Measurements from ENCODE around the gene IL31RA.

IL31RA gene

GRCh38 chr5:55847837-55848236 lies 3.3 kb upstream of the IL31RA start:
- TF ChIP-seq TAF1 (IDR thresholded peaks at IDR 0.05; ENCODE audit: borderline replicate concordance, low read depth, low read length) (no peak), POLR2AphosphoS5 (IDR thresholded peaks at IDR 0.05; ENCODE audit: low read depth, low read length) (no peak), POLR2A (IDR thresholded peaks at IDR 0.05; ENCODE audit: low read depth, low read length) (no peak)
- no peak for DNase-seq (ENCODE audit: insufficient read length)
- FAIRE-seq = no peak

DNA sequence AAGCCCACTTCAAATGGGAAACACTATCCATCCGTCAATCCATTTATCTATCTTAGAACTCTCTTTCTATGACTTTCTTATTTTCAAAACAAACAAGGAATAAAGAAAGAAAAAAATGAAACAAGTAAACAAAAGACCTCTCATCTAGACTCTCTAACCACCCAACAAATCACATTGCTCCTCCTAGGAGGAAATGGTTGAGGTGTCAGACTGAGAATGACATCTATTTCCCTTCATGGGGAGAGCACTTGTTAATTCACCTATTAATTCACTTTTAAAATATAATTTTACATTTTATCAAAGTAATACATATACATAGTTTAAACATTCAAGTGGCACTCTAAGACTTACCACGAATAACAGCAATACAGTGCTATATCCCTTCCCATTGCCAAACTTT lies 2.4 kb upstream of the IL31RA start:
- DNase-seq (ENCODE audit: insufficient read length) (no peak), FAIRE-seq (no peak)
- TF ChIP-seq POLR2A (IDR thresholded peaks at IDR 0.05; ENCODE audit: low read depth, low read length) = no peak
- TF ChIP-seq POLR2AphosphoS5 (IDR thresholded peaks at IDR 0.05; ENCODE audit: low read depth, low read length) = no peak
- no peak for TF ChIP-seq TAF1 (IDR thresholded peaks at IDR 0.05; ENCODE audit: borderline replicate concordance, low read depth, low read length)

GRCh38 chr5:55851675-55851979 lies 470 bp downstream of the IL31RA start:
- FAIRE-seq (no peak), DNase-seq (ENCODE audit: insufficient read length) (no peak)
- TF ChIP-seq POLR2A (IDR thresholded peaks at IDR 0.05; ENCODE audit: low read depth, low read length) (no peak), POLR2AphosphoS5 (IDR thresholded peaks at IDR 0.05; ENCODE audit: low read depth, low read length) (no peak), TAF1 (IDR thresholded peaks at IDR 0.05; ENCODE audit: borderline replicate concordance, low read depth, low read length) (no peak)

- no peak for TF ChIP-seq TAF1 (IDR thresholded peaks at IDR 0.05; ENCODE audit: borderline replicate concordance, low read depth, low read length)
- DNase-seq (ENCODE audit: insufficient read length) (no peak), FAIRE-seq (no peak)
These were observed 1.3 kb downstream of the IL31RA start for GRCh38 chr5:55852503-55852902.

GRCh38 chr5:55853041-55853670 lies 2.0 kb downstream of the IL31RA start:
- no peak for DNase-seq (ENCODE audit: insufficient read length)
- FAIRE-seq = no peak
- TF ChIP-seq POLR2A (IDR thresholded peaks at IDR 0.05; ENCODE audit: low read depth, low read length) (no peak), TAF1 (IDR thresholded peaks at IDR 0.05; ENCODE audit: borderline replicate concordance, low read depth, low read length) (no peak), POLR2AphosphoS5 (IDR thresholded peaks at IDR 0.05; ENCODE audit: low read depth, low read length) (no peak)

GRCh38 chr5:55853818-55854217 lies 2.7 kb downstream of the IL31RA start:
- FAIRE-seq (no peak), DNase-seq (ENCODE audit: insufficient read length) (no peak)
- TF ChIP-seq POLR2AphosphoS5 (IDR thresholded peaks at IDR 0.05; ENCODE audit: low read depth, low read length) = no peak
- no peak for TF ChIP-seq TAF1 (IDR thresholded peaks at IDR 0.05; ENCODE audit: borderline replicate concordance, low read depth, low read length)
- TF ChIP-seq POLR2A (IDR thresholded peaks at IDR 0.05; ENCODE audit: low read depth, low read length) = no peak

DNA sequence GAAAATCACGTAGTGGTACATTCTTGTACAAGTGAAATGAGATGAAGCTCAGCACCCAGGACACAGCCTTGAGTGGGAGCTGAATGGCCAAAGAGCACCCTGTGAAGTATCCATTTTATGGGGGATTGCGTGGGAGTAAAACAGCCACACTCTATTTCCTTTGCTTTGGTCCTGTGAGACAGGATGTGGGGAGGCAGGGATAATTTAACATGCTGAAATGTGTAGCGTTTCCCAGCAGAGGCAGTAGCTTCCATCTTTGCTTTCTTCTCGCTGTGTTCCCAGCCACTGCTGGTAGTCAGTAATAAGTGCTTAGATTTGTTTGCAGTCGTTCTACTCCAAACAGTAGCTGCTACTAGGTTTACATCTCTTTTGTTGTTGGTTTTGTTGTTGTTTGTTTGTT lies 4.4 kb downstream of the IL31RA start:
- TF ChIP-seq POLR2AphosphoS5 (IDR thresholded peaks at IDR 0.05; ENCODE audit: low read depth, low read length) = no peak
- TF ChIP-seq TAF1 (IDR thresholded peaks at IDR 0.05; ENCODE audit: borderline replicate concordance, low read depth, low read length) = no peak
- no peak for TF ChIP-seq POLR2A (IDR thresholded peaks at IDR 0.05; ENCODE audit: low read depth, low read length)
- DNase-seq (ENCODE audit: insufficient read length) (no peak), FAIRE-seq (no peak)

GRCh38 chr5:55856516-55857246 lies 5.5 kb downstream of the IL31RA start:
- no peak for FAIRE-seq
- TF ChIP-seq TAF1 (IDR thresholded peaks at IDR 0.05; ENCODE audit: borderline replicate concordance, low read depth, low read length) = no peak
- TF ChIP-seq POLR2A (IDR thresholded peaks at IDR 0.05; ENCODE audit: low read depth, low read length) = no peak
- TF ChIP-seq POLR2AphosphoS5 (IDR thresholded peaks at IDR 0.05; ENCODE audit: low read depth, low read length) = no peak
- no peak for DNase-seq (ENCODE audit: insufficient read length)

- DNase-seq (ENCODE audit: insufficient read length) (no peak), FAIRE-seq (no peak)
- no peak for TF ChIP-seq POLR2AphosphoS5 (IDR thresholded peaks at IDR 0.05; ENCODE audit: low read depth, low read length)
- TF ChIP-seq TAF1 (IDR thresholded peaks at IDR 0.05; ENCODE audit: borderline replicate concordance, low read depth, low read length) = no peak
- no peak for TF ChIP-seq POLR2A (IDR thresholded peaks at IDR 0.05; ENCODE audit: low read depth, low read length)
These were observed 6.1 kb downstream of the IL31RA start for GRCh38 chr5:55857247-55857640.

- TF ChIP-seq TAF1 (IDR thresholded peaks at IDR 0.05; ENCODE audit: borderline replicate concordance, low read depth, low read length) (no peak), POLR2A (IDR thresholded peaks at IDR 0.05; ENCODE audit: low read depth, low read length) (no peak), POLR2AphosphoS5 (IDR thresholded peaks at IDR 0.05; ENCODE audit: low read depth, low read length) (no peak)
- FAIRE-seq (no peak), DNase-seq (ENCODE audit: insufficient read length) (no peak)
These were observed 6.9 kb downstream of the IL31RA start for GRCh38 chr5:55858104-55858503.

DNA sequence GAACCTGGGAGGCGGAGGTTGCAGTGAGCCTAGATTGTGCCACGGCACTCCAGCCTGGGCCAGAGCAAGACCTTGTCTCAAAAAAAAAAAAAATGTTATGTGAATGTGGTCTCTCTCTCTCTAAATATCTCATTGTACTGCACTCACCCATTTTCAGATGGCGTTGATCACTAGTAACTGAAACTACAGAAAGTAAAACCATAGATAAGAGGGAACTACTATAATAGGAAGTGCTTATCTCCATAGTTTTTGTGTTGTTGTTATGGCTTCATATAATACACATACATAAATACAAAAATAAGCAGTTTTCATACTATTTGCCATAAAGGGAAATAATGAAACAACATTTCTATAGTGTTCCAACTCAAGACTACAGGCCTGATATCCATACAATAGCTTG lies 9.1 kb downstream of the IL31RA start:
- TF ChIP-seq TAF1 (IDR thresholded peaks at IDR 0.05; ENCODE audit: borderline replicate concordance, low read depth, low read length) = no peak
- TF ChIP-seq POLR2AphosphoS5 (IDR thresholded peaks at IDR 0.05; ENCODE audit: low read depth, low read length) = no peak
- TF ChIP-seq POLR2A (IDR thresholded peaks at IDR 0.05; ENCODE audit: low read depth, low read length) = no peak
- DNase-seq (ENCODE audit: insufficient read length) = no peak
- FAIRE-seq = no peak

DNA sequence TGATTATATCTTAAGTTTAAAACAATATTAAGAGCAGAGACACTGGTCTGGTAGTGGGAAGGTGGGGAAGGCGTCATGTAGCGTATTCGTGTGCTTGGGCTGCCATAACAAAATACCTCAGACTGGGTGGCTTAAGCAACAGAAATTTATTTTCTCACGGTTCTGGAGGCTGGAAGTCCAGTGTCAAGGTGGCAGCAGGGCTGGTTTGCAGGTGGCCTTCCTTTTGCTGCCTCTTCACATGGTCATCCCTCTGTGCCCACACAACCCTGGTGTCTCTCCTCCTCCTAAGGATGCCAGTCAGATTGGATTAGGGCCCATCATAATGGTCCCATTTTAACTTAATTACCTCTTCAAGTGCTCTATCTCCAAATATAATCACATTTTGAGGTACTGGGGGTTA lies 9.6 kb downstream of the IL31RA start:
- no peak for TF ChIP-seq POLR2A (IDR thresholded peaks at IDR 0.05; ENCODE audit: low read depth, low read length)
- TF ChIP-seq POLR2AphosphoS5 (IDR thresholded peaks at IDR 0.05; ENCODE audit: low read depth, low read length) = no peak
- TF ChIP-seq TAF1 (IDR thresholded peaks at IDR 0.05; ENCODE audit: borderline replicate concordance, low read depth, low read length) = no peak
- no peak for FAIRE-seq

More for the DNA sequence above, 9.6 kb downstream of the IL31RA start:
- DNase-seq (ENCODE audit: insufficient read length) = no peak
